Measurements from ENCODE around the gene ADGRF5. TPM values are rescaled to one million over a fixed set of nuclear protein-coding genes. Genes with fewer than 3 reads are reported as not detected.

ADGRF5 gene
- total and polyA plus RNA-seq, 5 donors from 2014 or later = not detected

DNA sequence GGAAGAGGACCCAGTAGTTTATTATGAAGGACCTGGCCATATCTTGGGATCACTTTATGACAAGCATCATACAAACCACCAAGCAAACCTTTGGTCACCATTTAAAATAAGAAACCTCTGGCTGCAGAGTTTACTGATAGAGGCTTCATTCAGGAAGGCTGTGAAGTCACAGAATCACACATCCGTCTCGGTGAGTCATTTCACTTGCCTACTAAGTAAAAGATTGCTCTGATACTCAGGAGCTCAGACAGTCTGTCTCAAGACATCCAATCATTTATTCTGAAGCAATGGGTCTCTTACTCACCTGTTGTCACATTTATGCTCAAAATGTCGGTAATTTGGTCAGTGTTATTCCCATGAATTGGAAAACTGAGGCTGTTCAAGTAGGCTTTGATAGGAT lies 33.7 kb downstream of the ADGRF5 start:
- H3K27me3 ChIP-seq (ENCODE audit: control insufficient read depth, insufficient read depth, low read length) = no peaks in the 10 kb centered on the region

DNA sequence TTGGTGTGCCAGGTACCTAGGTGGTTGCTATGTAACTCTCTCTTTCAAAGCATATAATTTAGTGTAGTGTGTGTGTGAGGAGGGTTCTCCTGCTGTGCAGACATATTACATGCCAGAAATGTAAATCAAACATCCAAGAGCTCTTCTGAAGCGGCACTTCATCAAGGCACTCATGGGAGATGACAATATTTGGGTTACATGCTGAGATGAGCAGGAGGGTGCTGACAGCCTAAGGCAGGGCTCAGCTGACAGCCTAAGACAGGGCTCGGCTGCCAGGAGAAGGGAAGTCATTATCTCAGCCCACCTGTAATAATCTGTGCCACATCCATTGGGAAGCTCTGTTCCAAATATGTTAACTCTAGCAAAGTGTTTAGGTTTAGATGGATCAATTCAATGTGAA lies 39.1 kb downstream of the ADGRF5 start:
- Histone ChIP-seq H3K9me3 (ENCODE audit: control insufficient read depth in 2 of 2, low read length in 2 of 2) (no peaks in the 10 kb centered on the region), H3K27ac (ENCODE audit: insufficient read depth, low read length, poor library complexity, severe bottlenecking) (no peak overlapping the region), H3K4me3 (ENCODE audit: low read depth, low read length) (no peak overlapping the region), H3K4me1 (ENCODE audit: control insufficient read depth, insufficient read depth, low read length, poor library complexity, severe bottlenecking) (no peaks in the 10 kb centered on the region), H3K27me3 (ENCODE audit: control insufficient read depth, insufficient read depth, low read length) (no peaks in the 10 kb centered on the region), H3K36me3 (ENCODE audit: control insufficient read depth, insufficient read depth, low read length) (no peaks in the 10 kb centered on the region)
- DNase-seq = no peak
- no peak for ATAC-seq (ENCODE audit: low read depth in 2 of 2)
- H3K4me1 Mint-ChIP-seq = no peaks in the 10 kb centered on the region
- H3K36me3 Mint-ChIP-seq = peaks cover 4% of the 10 kb centered on the region
- H3K9me3 Mint-ChIP-seq = peaks cover 0 to 3% (median 0%) of the 10 kb centered on the region in 7 donors
- no peak overlapping the region for H3K27ac Mint-ChIP-seq
- no peaks in the 10 kb centered on the region for H3K27me3 Mint-ChIP-seq
- H3K4me3 Mint-ChIP-seq = no peak overlapping the region

More for the DNA sequence above, 33.7 kb downstream of the ADGRF5 start:
- Mint-ChIP-seq H3K4me3 (no peak overlapping the region), H3K9me3 (peaks cover 0 to 1% (median 0%) of the 10 kb centered on the region in 7 donors), H3K4me1 (no peaks in the 10 kb centered on the region), H3K27ac (no peak overlapping the region), H3K36me3 (no peaks in the 10 kb centered on the region), H3K27me3 (no peaks in the 10 kb centered on the region)
- DNase-seq (no peak), ATAC-seq (ENCODE audit: low read depth in 2 of 2) (no peak)
- Histone ChIP-seq H3K4me3 (ENCODE audit: low read depth, low read length) (no peak overlapping the region), H3K27ac (ENCODE audit: insufficient read depth, low read length, poor library complexity, severe bottlenecking) (no peak overlapping the region), H3K9me3 (ENCODE audit: control insufficient read depth in 2 of 2, low read length in 2 of 2) (no peaks in the 10 kb centered on the region), H3K4me1 (ENCODE audit: control insufficient read depth, insufficient read depth, low read length, poor library complexity, severe bottlenecking) (no peaks in the 10 kb centered on the region), H3K36me3 (ENCODE audit: control insufficient read depth, insufficient read depth, low read length) (no peaks in the 10 kb centered on the region)

DNA sequence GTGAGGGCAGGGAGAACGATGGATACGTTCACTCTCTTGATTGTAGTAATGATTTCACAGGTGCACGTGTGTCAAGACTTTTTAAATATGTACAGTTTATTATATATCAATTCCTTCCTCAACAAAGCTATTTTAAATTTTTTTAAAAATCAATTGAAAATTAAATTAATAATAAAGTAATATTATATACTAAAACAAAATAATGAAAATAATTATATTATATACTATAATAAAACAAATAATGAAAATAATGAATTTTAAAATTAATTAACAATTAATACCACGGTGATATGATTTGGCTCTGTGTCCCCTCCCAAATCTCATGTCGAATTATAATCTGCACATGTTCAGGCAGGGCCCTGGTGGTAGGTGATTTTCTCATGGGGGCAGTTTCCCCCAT lies 42.7 kb downstream of the ADGRF5 start:
- Mint-ChIP-seq H3K4me1 (no peaks in the 10 kb centered on the region), H3K36me3 (peaks cover 4% of the 10 kb centered on the region), H3K27me3 (no peaks in the 10 kb centered on the region), H3K27ac (no peak overlapping the region), H3K9me3 (peaks cover 0 to 3% (median 0%) of the 10 kb centered on the region in 7 donors), H3K4me3 (no peak overlapping the region)
- no peak overlapping the region for H3K4me3 ChIP-seq (ENCODE audit: low read depth, low read length)
- H3K9me3 ChIP-seq (ENCODE audit: control insufficient read depth in 2 of 2, low read length in 2 of 2) = no peaks in the 10 kb centered on the region
- H3K27me3 ChIP-seq (ENCODE audit: control insufficient read depth, insufficient read depth, low read length) = no peaks in the 10 kb centered on the region
- no peak for ATAC-seq (ENCODE audit: low read depth in 2 of 2)
- no peaks in the 10 kb centered on the region for H3K36me3 ChIP-seq (ENCODE audit: control insufficient read depth, insufficient read depth, low read length)
- no peak for DNase-seq
- no peak overlapping the region for H3K27ac ChIP-seq (ENCODE audit: insufficient read depth, low read length, poor library complexity, severe bottlenecking)
- no peaks in the 10 kb centered on the region for H3K4me1 ChIP-seq (ENCODE audit: control insufficient read depth, insufficient read depth, low read length, poor library complexity, severe bottlenecking)

DNA sequence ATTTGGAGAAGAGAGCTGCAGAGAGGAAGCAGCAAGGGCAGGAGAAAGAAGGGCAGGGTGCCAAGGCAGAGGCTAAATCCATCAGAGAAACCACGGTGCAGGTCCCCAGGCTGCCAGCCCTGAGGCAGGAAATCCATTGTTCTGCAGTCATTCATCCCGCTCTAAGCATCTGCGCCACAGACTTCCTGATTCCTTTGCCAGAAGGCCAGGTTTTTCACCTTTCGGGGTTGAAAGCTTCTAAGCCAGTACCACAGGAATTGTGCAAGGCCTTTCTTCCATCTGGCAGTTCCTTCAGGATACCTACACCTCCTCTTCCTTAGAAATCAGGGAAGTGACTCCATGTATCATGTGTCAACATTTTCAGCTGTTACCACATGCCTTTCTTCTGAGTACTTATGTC lies 45.6 kb downstream of the ADGRF5 start:
- H3K9me3 ChIP-seq (ENCODE audit: control insufficient read depth in 2 of 2, low read length in 2 of 2) = no peaks in the 10 kb centered on the region
- H3K4me3 Mint-ChIP-seq = no peak overlapping the region
- ATAC-seq (ENCODE audit: low read depth in 2 of 2) = no peak
- H3K4me1 Mint-ChIP-seq = no peaks in the 10 kb centered on the region
- H3K9me3 Mint-ChIP-seq = peaks cover 0 to 2% (median 0%) of the 10 kb centered on the region in 7 donors
- no peak for DNase-seq
- H3K36me3 Mint-ChIP-seq = peaks cover 4% of the 10 kb centered on the region
- H3K4me3 ChIP-seq (ENCODE audit: low read depth, low read length) = no peak overlapping the region
- no peak overlapping the region for H3K27ac Mint-ChIP-seq
- H3K4me1 ChIP-seq (ENCODE audit: control insufficient read depth, insufficient read depth, low read length, poor library complexity, severe bottlenecking) = no peaks in the 10 kb centered on the region
- no peaks in the 10 kb centered on the region for H3K36me3 ChIP-seq (ENCODE audit: control insufficient read depth, insufficient read depth, low read length)
- H3K27me3 Mint-ChIP-seq = no peaks in the 10 kb centered on the region
- no peaks in the 10 kb centered on the region for H3K27me3 ChIP-seq (ENCODE audit: control insufficient read depth, insufficient read depth, low read length)
- H3K27ac ChIP-seq (ENCODE audit: insufficient read depth, low read length, poor library complexity, severe bottlenecking) = no peak overlapping the region

DNA sequence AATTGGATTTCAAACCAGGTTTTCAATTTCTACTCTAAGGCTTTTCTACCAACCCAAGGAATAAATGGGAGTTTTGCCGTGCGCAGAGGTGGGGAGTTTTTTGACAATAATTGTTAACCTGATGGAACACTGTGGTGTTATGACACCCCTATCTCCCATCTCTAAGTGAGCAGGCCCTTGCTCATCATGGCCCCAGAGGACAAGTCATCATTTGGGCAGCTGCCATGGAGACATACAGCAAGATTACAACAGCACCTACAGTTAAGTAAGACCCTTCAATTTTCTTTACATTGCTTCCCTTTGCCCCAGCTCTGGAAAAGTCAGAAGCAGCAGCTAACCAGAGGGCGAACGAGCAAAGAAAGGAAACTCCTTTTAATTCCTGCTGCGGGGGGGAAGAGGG lies 54.3 kb downstream of the ADGRF5 start:
- H3K36me3 ChIP-seq (ENCODE audit: control insufficient read depth, insufficient read depth, low read length) = no peaks in the 10 kb centered on the region
- Mint-ChIP-seq H3K4me1 (no peaks in the 10 kb centered on the region), H3K9me3 (peaks cover 0 to 4% (median 0%) of the 10 kb centered on the region in 7 donors), H3K27me3 (no peaks in the 10 kb centered on the region), H3K27ac (no peak overlapping the region), H3K4me3 (no peak overlapping the region), H3K36me3 (no peaks in the 10 kb centered on the region)
- H3K27ac ChIP-seq (ENCODE audit: insufficient read depth, low read length, poor library complexity, severe bottlenecking) = no peak overlapping the region
- H3K9me3 ChIP-seq (ENCODE audit: control insufficient read depth in 2 of 2, low read length in 2 of 2) = no peaks in the 10 kb centered on the region
- DNase-seq (no peak), ATAC-seq (ENCODE audit: low read depth in 2 of 2) (no peak)
- H3K27me3 ChIP-seq (ENCODE audit: control insufficient read depth, insufficient read depth, low read length) = no peaks in the 10 kb centered on the region
- H3K4me1 ChIP-seq (ENCODE audit: control insufficient read depth, insufficient read depth, low read length, poor library complexity, severe bottlenecking) = no peaks in the 10 kb centered on the region
- no peak overlapping the region for H3K4me3 ChIP-seq (ENCODE audit: low read depth, low read length)

DNA sequence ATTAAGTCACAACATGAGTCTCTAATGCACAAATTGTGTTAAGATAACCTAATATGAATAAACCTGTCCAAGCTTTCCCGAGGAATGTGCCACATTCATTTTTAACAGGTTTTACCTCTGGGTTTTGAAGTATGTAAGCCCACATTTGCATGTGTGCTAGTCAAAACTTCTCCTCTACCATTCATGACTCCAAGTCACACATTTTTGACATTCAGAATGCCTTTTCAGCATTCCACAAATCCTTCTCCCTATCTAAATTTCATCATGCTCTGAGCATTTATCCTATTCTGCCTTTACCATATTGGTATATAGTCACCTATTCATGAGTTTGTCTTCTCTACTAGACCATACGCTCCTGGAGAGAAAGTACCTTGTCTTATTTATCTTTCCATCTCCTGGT lies 56.5 kb downstream of the ADGRF5 start:
- H3K9me3 Mint-ChIP-seq = peaks cover 0 to 2% (median 0%) of the 10 kb centered on the region in 7 donors
- no peak for ATAC-seq (ENCODE audit: low read depth in 2 of 2)
- H3K4me1 ChIP-seq (ENCODE audit: control insufficient read depth, insufficient read depth, low read length, poor library complexity, severe bottlenecking) = no peaks in the 10 kb centered on the region

DNA sequence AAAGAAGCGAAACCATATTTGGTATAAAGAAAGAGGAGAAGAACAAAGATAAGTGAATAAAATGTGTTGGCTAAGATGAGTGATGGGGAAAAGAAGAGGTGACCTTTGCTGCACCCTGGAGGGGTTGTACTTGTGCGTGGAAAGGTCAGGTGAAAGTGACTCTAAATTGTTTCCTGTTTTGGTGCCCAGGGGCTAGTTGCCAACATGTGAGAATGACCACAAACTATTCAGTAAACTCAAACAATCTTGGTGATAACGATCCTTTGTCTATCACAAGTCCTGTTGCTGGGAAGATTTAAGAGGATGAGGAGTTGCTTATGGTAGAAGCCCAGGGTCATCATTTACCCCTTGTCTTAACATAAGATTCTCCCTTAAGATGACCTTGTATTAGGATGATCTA lies 57.9 kb downstream of the ADGRF5 start:
- H3K4me3 Mint-ChIP-seq = no peak overlapping the region
- no peaks in the 10 kb centered on the region for H3K4me1 ChIP-seq (ENCODE audit: control insufficient read depth, insufficient read depth, low read length, poor library complexity, severe bottlenecking)
- H3K4me1 Mint-ChIP-seq = no peaks in the 10 kb centered on the region
- H3K27me3 ChIP-seq (ENCODE audit: control insufficient read depth, insufficient read depth, low read length) = no peaks in the 10 kb centered on the region
- ATAC-seq (ENCODE audit: low read depth in 2 of 2) (no peak), DNase-seq (no peak)
- H3K27ac ChIP-seq (ENCODE audit: insufficient read depth, low read length, poor library complexity, severe bottlenecking) = no peak overlapping the region
- no peaks in the 10 kb centered on the region for H3K27me3 Mint-ChIP-seq
- no peaks in the 10 kb centered on the region for H3K36me3 Mint-ChIP-seq
- H3K36me3 ChIP-seq (ENCODE audit: control insufficient read depth, insufficient read depth, low read length) = no peaks in the 10 kb centered on the region
- no peaks in the 10 kb centered on the region for H3K9me3 ChIP-seq (ENCODE audit: control insufficient read depth in 2 of 2, low read length in 2 of 2)
- H3K9me3 Mint-ChIP-seq = peaks cover 0 to 3% (median 0%) of the 10 kb centered on the region in 7 donors
- no peak overlapping the region for H3K27ac Mint-ChIP-seq
- no peak overlapping the region for H3K4me3 ChIP-seq (ENCODE audit: low read depth, low read length)

More for the DNA sequence above, 56.5 kb downstream of the ADGRF5 start:
- H3K4me3 Mint-ChIP-seq = no peak overlapping the region
- no peak overlapping the region for H3K4me3 ChIP-seq (ENCODE audit: low read depth, low read length)
- no peak overlapping the region for H3K27ac Mint-ChIP-seq
- no peaks in the 10 kb centered on the region for H3K27me3 Mint-ChIP-seq
- H3K36me3 ChIP-seq (ENCODE audit: control insufficient read depth, insufficient read depth, low read length) = no peaks in the 10 kb centered on the region
- no peaks in the 10 kb centered on the region for H3K9me3 ChIP-seq (ENCODE audit: control insufficient read depth in 2 of 2, low read length in 2 of 2)
- no peaks in the 10 kb centered on the region for H3K36me3 Mint-ChIP-seq
- no peaks in the 10 kb centered on the region for H3K4me1 Mint-ChIP-seq
- no peaks in the 10 kb centered on the region for H3K27me3 ChIP-seq (ENCODE audit: control insufficient read depth, insufficient read depth, low read length)
- no peak overlapping the region for H3K27ac ChIP-seq (ENCODE audit: insufficient read depth, low read length, poor library complexity, severe bottlenecking)
- no peak for DNase-seq

DNA sequence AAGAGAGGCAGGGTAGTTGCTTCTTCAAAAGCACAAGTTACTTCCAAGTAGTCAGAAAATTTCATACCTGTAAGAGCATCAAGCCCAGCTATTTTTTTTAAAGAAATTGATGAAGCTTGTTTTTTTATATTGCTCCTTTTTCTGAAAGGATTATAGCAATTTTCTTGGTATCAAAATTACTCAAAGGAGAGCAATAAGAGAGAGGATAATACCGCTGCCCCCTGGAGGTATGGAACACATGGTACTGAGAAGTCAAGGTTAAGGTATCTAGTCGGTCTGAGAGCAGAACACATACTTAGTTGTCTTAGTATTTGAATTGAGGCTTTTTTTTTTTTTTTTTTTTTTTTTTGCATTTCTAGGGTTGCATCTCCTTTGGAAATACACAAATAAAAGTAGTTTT lies 59.4 kb downstream of the ADGRF5 start:
- H3K36me3 ChIP-seq (ENCODE audit: control insufficient read depth, insufficient read depth, low read length) = no peaks in the 10 kb centered on the region
- no peaks in the 10 kb centered on the region for H3K27me3 ChIP-seq (ENCODE audit: control insufficient read depth, insufficient read depth, low read length)
- DNase-seq = peak in 1 of 3 donors; percentile 2
- no peaks in the 10 kb centered on the region for H3K4me1 Mint-ChIP-seq
- H3K4me1 ChIP-seq (ENCODE audit: control insufficient read depth, insufficient read depth, low read length, poor library complexity, severe bottlenecking) = no peaks in the 10 kb centered on the region
- H3K9me3 Mint-ChIP-seq = peaks cover 0 to 2% (median 0%) of the 10 kb centered on the region in 7 donors
- no peak overlapping the region for H3K4me3 ChIP-seq (ENCODE audit: low read depth, low read length)
- H3K27me3 Mint-ChIP-seq = no peaks in the 10 kb centered on the region
- no peak overlapping the region for H3K4me3 Mint-ChIP-seq
- no peaks in the 10 kb centered on the region for H3K9me3 ChIP-seq (ENCODE audit: control insufficient read depth in 2 of 2, low read length in 2 of 2)
- H3K36me3 Mint-ChIP-seq = no peaks in the 10 kb centered on the region
- ATAC-seq (ENCODE audit: low read depth in 2 of 2) = no peak
- no peak overlapping the region for H3K27ac Mint-ChIP-seq
- H3K27ac ChIP-seq (ENCODE audit: insufficient read depth, low read length, poor library complexity, severe bottlenecking) = no peak overlapping the region
